GM19238 (cell line): ENCODE results near the gene COL18A1.
"Not testable (repeated sequence)": the region's sequence is repeated elsewhere in the genome, so short reads cannot be mapped to it uniquely, and the experiment has no call there.

ENCODE experiments used
- DNase-seq: peaks from one replicate; pipeline ENCODE4 v3.0.0; 2011; ENCODE audit warnings: low spot score; ENCODE audit not compliant: insufficient read length

Gene COL18A1

DNA sequence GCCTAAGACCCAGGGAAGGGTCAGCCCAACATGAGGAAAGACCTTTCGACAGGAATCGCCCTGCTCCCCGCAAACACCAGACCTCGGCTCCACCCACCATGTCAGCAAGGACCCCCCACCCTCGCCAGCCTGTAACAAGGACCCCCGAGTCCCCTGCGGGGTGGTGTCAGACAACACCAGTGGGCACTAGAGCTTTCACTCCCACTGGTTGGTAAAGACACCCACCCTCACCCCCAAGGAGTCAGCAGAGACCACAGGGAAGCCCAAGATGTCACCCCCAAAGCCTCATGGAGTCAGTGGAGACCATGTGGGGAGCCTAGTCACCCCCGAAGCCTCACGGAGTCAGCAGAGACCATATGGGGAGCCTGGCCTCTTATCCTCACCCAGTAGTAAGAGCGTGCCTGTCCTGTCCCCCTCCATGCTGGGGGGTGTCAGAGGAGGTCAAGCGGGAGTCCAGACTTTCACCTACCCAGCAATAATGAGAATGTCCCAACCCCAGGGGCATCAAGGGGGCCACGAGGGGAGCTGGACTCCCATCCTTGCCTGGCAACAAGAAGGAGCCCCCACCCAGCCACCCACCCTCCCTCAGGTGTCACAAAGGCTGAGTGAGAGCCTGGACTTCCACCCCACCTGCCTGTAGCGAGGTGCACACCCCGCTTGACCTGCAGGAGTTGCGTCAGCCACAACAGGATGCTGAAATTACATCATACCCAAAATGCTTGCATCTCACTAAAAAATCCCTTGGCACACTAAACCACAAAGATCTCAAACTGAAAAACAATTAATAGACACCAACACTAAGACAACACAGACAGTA, 112.5 kb downstream of the COL18A1 start:
- no peak for DNase-seq

DNA sequence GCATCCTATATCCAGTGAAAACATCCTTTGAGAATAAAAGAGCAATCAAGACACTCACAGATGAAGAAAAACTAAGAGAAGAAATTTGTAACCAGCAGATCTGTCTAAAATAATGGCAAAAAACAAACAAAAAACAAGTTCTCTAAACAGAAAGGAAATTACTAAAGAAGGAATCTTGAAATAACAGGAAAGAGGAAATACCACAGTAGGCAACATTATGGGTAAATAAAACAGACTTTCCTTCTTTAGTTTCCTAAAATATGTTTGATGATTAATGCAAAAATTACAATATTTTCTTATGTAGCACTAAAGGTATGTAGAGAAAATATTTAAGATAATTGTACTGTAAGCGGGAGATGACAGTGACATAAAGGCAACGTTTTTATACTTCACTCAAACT, 113.8 kb downstream of the COL18A1 start:
- DNase-seq, result no peak

DNA sequence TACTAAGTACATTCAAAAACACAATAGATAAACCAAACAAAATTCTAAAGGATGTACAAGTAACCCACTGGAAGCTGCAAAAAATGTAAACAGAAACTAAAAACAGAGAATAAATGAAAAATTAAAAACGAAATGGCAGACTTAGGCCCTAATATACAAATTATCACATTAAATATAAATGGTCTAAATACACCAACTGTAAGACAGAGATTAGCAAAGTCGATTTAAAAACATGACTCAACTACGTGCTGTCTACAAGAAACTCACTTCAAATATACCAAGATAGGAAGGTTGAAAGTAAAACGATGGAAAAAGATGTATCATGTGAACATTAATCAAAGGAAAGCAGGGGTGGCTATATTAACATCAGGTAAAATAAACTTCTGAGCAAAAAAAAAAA, 114.2 kb downstream of the COL18A1 start:
- no peak for DNase-seq

DNA sequence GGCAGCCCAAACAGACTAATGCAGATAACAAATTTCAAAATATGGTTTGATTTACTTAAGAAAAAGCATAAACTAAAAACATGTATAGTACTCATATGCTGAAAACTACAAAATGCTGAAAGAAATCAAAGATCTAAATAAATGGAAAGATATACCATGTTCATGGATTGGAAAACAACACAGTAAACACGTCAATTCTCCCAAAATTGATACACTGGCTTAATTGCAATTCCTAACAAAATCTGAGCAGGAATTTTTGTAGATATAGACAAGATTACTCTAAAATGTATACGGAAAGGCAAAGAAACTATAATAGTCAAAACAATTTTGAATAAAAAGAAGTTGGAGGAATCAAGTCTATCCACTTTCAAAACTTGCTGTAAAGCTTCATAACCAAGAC, 116.3 kb downstream of the COL18A1 start:
- no peak for DNase-seq

DNA sequence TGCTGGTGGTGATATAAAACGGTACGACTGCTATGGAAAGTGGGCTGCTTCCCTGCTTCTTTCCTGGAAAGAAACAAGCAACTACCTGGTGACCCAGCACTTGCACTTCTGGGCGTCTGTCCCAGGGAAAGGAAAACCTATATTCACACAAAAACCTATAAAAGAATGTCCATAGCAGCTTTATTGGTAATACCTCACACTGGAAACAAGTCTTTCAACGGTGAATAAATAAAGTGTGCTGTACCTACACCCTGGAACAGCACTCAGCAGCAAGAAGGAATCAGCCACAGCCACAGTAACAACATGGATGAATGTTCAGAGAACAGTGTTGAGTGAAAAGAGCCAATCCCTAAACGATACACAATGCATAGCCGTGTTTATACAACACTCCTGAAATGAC, 117.4 kb downstream of the COL18A1 start:
- no peak for DNase-seq

DNA sequence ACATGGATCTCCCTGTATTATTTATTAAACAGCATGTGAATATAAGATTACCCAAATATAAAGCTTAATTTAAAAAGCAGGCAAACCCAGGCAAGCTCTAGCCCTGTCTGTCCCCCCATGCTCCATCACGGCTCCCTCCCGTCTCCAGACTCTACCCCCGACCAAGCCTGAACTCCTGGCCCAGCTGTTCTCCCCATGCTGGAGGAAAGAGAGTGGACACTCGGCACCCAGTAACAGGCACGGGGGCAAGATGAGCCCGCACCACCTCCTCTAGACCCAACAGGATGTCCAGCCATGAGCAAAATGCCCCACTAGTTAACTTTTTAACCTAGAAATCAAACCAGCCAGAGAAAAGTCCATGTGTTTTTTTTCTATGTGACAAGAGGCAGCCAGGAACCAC, 118.0 kb downstream of the COL18A1 start:
- no peak for DNase-seq

DNA sequence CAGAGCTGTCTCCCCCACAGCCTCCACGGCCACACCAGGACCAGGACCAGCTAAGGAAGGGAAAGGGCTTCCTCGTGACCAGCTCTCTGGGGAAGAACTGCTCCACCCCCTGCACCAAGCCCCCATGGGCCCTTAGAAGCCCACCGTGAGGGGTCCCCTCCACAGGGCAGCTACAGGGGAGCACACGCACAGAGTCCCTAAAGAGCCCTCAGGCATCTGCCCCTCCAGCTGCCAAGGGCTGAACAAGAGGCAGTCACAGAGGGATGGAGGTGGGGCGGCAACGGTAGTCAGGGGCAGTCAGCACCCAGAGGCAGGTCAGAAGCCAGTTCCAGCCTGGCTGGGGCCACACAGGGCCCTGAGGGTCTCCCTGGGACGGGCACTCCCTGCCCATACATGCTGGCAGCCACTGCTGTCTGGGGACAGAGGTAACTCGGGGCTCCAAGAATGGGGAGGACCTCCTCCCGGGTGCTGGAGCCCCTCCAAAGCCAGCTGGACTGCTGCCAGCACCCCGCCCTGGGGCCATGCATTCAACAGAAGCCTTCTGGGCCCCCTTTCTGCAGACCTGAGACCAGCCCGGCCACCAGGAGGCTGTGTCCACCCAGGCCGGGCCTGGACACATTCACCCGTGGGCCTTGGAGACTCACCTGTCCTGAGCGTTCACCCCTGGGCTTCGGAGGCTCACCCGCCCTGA, 118.6 kb downstream of the COL18A1 start:
- DNase-seq, result no peak

DNA sequence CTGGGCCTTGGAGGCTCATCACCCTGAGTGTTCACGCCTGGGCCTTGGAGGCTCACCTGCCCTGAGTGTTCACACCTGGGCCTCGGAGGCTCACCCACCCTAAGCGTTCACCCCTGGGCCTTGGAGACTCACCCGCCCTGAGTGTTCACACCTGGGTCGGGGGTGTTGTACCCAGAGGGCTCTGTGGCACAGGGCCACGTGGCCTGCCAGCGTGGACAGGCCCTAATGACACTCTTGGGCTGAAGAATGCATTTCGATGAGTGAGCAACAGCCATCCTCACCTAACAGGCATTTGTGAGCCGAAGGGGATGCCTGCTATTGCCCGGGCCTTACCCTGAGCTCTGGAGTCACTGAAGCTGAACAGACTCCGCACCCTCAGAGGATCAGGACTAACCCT, 119.8 kb downstream of the COL18A1 start:
- no peak for DNase-seq

DNA sequence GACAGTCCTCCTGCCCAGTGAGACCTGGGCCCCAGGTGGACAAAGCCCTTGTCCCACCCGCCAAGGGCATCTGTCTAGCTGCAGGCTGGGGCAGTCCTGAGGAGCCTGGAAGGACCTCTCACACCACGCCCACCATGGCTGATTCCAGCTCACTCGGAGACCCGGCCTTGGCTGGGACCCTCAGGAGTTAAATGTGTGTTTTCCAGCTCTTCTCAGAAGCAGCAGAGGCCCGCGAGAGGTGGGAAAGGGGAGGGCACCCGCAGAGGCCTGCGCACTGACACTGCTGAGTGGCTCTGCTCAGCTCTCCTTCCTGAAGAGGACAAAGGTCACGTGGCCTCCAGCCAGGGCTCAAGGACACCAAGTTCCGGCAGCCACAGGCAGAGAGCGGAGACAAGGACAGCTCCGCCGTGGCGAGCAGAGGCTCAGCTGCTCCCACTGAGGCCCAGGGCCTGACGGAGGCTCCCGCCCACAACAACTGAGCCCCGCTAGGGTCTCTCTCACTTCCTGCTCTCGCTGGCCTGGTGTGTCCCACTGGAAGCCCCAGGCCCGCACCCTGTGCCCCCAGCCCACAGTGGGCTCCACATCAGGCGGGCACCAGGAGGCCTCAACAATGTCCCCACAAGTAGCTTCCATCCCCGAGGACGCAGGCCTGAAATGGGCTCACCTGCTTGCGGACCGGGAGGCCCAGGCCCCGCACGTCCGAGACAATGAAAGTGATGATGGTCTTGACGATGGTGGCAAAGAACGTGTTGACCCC, 120.4 kb downstream of the COL18A1 start:
- DNase-seq, result no peak

DNA sequence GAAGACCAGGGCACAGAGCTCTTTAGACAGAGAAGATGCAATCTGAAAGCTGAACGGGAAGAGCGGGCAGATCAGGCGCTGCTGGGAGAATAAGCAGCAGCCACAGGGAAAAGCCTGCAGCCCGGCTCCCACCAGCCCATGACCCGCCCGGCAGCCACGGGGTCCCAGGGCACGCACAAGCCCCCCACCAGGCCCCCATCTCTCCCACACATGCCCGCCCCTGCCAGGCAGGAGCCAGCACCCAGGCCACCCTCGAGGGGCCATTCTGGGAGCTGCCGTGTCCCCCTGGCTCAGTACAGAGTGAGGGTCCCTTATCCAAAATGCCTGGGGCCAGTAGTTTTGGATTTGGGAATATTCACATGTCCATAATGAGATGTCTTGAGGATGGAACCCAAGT, 120.9 kb downstream of the COL18A1 start:
- no peak for DNase-seq

DNA sequence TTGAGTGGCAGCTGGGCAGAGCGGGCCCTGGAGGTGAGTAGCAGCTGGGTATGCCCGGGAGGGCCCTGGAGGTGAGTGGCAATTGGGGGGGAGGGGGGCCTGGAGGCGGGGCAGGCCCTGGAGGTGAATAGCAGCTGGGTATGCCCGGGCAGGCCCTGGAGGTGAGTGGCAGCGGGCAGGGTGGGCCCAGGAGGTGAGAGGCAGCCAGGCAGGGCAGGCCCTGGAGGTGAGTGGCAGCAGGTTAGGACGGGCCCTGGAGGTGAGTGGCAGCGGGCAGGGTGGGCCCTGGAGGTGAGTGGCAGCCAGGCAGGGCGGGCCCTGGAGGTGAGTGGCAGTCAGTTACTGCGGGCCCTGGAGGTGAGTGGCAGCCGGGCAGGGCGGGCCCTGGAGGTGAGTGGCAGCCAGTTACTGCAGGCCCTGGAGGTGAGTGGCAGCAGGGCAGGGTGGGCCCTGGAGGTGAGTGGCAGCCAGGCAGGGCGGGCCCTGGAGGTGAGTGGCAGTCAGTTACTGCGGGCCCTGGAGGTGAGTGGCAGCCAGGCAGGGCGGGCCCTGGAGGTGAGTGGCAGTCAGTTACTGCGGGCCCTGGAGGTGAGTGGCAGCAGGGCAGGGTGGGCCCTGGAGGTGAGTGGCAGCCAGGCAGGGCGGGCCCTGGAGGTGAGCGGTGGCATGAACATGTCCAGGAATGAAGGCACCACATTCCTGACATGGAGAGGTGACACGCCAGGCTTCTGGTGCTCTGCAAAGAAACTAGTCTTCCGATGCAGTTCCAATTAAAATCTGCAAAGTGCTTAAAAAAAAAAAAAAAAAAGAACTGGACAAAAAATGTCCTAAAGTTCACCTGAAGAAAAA, 122.4 kb downstream of the COL18A1 start:
- not testable (repeated sequence) for DNase-seq

DNA sequence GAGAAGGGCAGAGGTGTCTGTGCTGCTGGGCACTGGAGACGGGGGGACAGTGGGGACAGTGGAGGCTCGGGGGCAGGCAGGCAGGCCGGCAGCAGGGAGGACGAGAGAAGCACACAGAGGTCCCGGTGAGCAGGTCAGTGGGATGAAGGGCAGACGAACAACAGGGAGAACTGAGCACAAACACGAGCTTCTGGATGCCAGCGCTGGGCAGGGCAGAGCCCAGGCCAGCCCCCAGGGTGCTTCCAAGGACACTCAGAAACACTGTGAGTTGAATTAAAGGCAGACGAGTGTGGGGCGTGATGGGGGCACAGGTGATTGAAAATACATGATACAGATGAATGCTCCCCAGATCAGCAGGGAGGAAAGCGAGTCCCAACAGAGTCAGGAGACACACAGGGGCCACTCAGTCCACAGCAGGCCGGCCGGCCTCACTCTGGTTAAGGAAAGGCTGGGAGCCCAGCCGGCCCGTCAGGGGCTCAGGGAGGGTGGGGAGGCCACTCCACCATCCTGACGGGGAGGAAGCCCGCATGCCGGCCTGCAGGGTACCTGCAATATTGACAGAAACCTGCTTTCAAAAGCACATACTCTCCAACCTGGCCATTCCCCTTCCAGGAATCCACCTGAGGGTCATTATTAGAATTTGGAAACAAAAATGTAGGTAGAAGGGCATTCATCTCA, 123.2 kb downstream of the COL18A1 start:
- DNase-seq, result no peak

DNA sequence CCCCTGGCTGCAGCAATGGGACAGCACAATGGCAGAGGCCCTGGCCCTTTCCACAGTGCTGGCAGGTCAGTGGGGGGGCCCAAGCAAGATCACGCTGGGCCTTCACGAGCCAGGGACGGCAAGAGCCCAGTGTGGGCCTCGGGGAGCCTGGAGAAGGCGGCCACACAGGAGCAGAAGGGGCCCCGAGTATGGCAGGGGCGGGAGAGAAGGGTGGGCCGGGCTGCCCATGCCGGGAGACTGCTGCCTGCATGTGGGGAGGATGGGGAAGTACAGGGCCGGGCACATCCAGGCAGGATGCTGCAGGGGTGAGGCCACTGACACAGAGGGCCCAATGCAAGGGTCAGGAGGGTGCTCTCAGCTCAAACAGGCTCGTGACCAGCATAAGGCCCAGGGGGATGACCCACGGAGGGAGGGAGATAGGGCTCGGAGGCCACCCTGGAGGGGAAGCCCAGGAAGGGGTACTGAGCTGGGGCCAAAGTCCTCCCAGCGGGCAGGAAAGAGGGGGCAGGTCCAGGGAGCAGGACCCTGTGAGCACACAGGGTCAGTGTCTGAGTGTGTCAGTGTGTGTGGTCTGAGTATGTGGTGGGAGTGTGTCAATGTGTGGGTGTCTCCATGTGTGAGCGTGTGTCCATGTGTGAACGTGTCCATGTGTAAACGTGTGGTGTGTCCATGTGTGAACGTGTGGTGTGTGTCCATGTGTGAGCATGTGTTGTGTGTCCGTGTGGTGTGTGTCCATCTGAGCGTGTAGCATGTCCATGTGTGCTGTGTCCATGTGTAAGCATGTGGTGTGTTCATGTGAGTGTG, 124.2 kb downstream of the COL18A1 start:
- no peak for DNase-seq

DNA sequence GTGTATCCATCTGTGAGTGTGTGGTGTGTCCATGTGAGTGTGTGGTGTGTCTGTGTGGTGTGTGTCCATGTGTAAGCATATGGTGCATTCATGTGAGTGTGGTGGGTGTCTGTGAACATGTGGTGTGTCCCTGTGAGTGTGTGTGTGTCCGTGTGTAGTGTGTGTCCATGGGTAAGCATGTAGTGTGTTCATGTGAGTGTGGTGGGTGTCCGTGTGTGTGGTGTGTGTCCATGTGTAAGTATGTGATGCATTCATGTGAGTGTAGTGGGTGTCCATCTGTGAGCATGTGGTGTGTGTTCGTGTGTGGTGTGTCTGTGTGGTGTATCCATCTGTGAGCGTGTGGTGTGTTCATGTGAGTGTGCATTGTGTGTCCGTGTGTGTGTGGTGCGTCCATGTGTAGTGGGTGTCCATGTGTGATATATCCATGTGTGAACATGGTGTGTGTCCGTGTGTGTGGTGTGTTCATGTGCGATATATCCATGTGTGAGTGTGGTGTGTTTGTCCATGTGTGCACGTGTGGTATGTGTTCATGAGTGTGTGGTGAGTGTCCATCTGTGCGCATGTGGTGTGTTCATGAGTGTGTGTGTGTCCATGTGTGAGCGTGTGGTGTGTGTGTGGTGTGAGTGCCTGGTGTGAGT, 124.9 kb downstream of the COL18A1 start:
- no peak for DNase-seq

DNA sequence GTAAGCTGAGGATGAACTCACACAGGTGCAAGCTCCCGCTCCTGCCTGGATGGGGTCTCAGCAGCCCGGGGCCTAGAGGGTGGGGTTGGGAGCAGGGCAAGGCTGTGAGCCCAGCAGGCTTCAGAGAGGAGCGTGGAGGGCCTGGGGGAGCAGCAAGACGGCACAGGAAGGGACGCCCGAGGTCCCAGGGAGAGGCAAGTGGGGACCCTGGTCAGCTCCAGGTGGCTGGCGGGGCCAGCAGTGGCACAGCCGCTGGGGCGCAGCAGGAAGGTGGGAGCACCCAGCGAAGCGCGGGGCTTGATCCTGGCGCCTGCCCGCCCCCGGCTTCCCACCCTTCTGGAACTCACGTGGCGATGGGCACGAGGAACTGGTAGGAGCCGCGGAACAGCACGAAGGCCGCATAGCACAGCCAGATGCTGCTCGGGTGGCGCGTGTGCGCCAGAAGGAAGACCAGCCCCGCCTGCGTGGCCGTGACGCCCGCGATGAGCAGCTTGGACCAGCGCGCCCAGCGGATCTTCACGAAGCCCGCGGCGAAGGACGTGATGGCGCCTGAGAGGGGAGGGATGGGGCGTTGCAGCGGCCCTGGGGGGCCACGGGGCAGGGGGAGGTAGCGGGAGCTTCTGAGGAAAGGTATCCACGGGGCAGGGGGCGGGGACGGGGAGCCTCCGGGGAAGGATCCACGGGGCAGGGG, 125.6 kb downstream of the COL18A1 start:
- DNase-seq, result no peak

DNA sequence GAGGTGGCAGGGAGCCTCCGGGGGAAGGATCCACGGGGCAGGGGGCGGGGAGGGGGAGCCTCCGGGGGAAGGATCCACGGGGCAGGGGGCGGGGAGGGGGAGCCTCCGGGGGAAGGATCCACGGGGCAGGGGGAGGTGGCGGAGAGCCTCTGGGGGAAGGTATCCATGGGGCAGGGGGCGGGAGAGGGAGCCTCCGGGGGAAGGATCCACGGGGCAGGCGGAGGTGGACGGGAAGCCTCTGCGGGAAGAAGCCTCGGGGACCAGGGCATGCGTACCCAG, 126.1 kb downstream of the COL18A1 start:
- DNase-seq, result not testable (repeated sequence)

DNA sequence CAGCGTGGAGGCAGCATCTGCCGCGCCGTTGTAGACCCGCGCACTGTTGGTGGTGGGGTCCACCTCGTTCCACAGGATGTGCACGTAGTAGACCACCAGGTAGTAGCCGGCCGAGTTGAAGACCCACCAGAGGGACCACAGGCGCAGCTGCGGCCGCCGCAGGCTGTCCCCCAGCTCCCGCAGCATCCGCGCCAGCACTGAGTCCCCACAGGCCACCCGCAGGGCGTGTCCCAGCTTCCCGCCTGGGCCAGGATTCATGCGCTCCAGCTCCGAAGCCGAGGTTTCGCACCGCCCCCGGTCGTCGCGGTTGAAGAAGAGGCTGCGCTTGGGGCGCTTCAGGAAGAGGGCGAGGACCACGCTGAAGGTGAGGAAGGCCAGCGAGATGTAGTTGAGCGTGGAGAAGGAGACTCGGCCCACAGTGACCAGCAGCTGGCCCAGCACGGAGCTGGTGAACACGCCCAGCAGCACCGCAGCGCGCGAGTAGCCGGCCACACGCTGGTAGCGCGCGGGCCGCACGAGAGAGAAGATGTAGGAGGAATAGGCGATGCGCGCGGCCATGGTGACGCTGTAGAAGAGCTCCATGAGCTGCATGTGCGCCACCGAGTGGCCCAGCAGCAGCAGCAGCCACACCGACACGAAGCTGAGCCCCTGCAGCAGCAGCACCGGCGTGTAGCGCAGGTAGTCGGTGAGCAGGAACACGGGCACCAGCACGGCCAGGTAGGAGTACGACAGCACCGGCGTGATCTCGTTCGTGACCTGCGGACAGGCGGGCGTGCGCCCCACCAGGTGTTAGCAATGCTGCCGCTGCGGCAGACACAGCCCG, 126.6 kb downstream of the COL18A1 start:
- no peak for DNase-seq

DNA sequence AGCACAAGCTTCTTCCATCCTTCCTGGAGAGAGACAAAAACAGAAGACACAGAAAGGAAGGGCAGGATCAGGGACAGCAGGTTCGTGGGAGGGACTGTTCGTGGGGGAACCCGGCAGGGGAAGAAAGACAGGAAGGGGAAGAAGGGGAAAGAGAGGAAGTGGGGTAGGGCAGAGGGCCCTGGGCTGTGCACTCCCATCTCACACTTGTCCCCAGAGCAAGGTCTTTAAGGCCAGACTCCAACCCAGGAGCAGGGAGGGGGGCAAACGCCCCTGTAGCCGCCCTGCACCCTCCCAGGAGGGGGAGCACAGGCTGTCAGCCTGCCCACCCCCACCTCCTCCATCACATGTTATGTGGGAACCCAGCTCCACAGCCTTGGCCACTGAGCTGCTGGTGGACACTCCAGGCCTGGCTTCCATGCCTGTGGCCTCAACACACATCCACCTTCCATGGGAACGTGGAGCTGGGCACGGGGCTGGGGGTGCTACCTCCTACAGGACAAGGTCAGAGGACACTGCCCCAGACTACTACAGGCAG, 127.9 kb downstream of the COL18A1 start:
- no peak for DNase-seq
